Measurements from ENCODE around the gene CSRNP3.

CSRNP3 gene

GRCh38 chr2:165609672-165610071 lies 140.2 kb downstream of the CSRNP3 start:
- Histone ChIP-seq H3K4me3 (no peak overlapping the region), H3K27ac (no peak overlapping the region)

GRCh38 chr2:165610591-165611029 lies 141.1 kb downstream of the CSRNP3 start:
- H3K27ac ChIP-seq = no peak overlapping the region
- TF ChIP-seq CTCF (IDR thresholded peaks at IDR 0.05) = no peak
- DNase-seq (ENCODE audit: low spot score) = no peak
- H3K4me3 ChIP-seq = no peak overlapping the region

More at GRCh38 chr2:165609672-165610071, 140.2 kb downstream of the CSRNP3 start:
- DNase-seq (ENCODE audit: low spot score) = no peak
- no peak for TF ChIP-seq CTCF (IDR thresholded peaks at IDR 0.05)

GRCh38 chr2:165617741-165618481 lies 148.4 kb downstream of the CSRNP3 start:
- no peak overlapping the region for H3K27ac ChIP-seq
- TF ChIP-seq CTCF (IDR thresholded peaks at IDR 0.05) = no peak
- H3K4me3 ChIP-seq = no peak overlapping the region
- no peak for DNase-seq (ENCODE audit: low spot score)

GRCh38 chr2:165618806-165619205 lies 149.3 kb downstream of the CSRNP3 start:
- no peak for TF ChIP-seq CTCF (IDR thresholded peaks at IDR 0.05)
- DNase-seq (ENCODE audit: low spot score) = no peak
- Histone ChIP-seq H3K27ac (no peak overlapping the region), H3K4me3 (no peak overlapping the region)

GRCh38 chr2:165621086-165621560 lies 151.6 kb downstream of the CSRNP3 start:
- no peak for TF ChIP-seq CTCF (IDR thresholded peaks at IDR 0.05)
- no peak for DNase-seq (ENCODE audit: low spot score)
- H3K4me3 ChIP-seq = no peak overlapping the region
- H3K27ac ChIP-seq = no peak overlapping the region

GRCh38 chr2:165623161-165623560 lies 153.7 kb downstream of the CSRNP3 start:
- DNase-seq (ENCODE audit: low spot score) = no peak
- no peak overlapping the region for H3K4me3 ChIP-seq
- H3K27ac ChIP-seq = no peak overlapping the region
- no peak for TF ChIP-seq CTCF (IDR thresholded peaks at IDR 0.05)
